Natural killer cell (primary cell): ENCODE measurements around the gene CYP27C1. TPM values are rescaled to one million over a fixed set of nuclear protein-coding genes. Genes with fewer than 3 reads are reported as not detected.

ENCODE experiments used
- ATAC-seq, 3 donors: fragments of 150-1000 bp in 2 of 3; fragments of 200-7000 bp in 1 of 3; cut with Tn5 transposase; 1 replicate in 1 of 3; 2 replicates in 2 of 3; pipeline ENCODE4 v1.10.0; 2021; ENCODE audit warnings: mild to moderate bottlenecking in 2 of 3, moderate library complexity in 2 of 3
- DNase-seq, 2 donors: peaks; one replicate each; pipeline versions ENCODE4 v3.0.0 to v3.0.0-alpha.2; 2013 to 2021; ENCODE audit warnings: mixed read lengths in 1 of 2
- H3K27ac ChIP-seq: one replicate; pipeline ENCODE4 v1.5.1; 2013; ENCODE audit warnings: mild to moderate bottlenecking, low read length
- H3K27me3 ChIP-seq: one replicate; pipeline ENCODE4 v1.6.1; 2013; ENCODE audit warnings: low read length; ENCODE audit not compliant: control insufficient read depth, insufficient read depth
- H3K36me3 ChIP-seq: one replicate; pipeline ENCODE4 v1.6.1; 2013; ENCODE audit warnings: low read length; ENCODE audit not compliant: control insufficient read depth, insufficient read depth
- H3K4me1 ChIP-seq: one replicate; pipeline ENCODE4 v1.6.1; 2013; ENCODE audit warnings: low read length; ENCODE audit not compliant: control insufficient read depth, insufficient read depth
- H3K4me3 ChIP-seq: one replicate; pipeline ENCODE4 v1.5.1; 2013; ENCODE audit warnings: low read length
- H3K9me3 ChIP-seq: one replicate; pipeline ENCODE4 v1.6.1; 2013; ENCODE audit warnings: low read length; ENCODE audit not compliant: control insufficient read depth, insufficient read depth
- H3K27ac Mint-ChIP-seq, 2 donors: one replicate each; pipeline ENCODE4 v1.8.0; 2022; ENCODE audit warnings: mild to moderate bottlenecking in 2 of 2, mixed read lengths in 2 of 2, moderate library complexity in 1 of 2
- H3K27me3 Mint-ChIP-seq, 2 donors: one replicate each; pipeline ENCODE4 v1.8.0; 2022; ENCODE audit warnings: low read depth in 2 of 2, mixed read lengths in 2 of 2
- H3K36me3 Mint-ChIP-seq: one replicate; pipeline ENCODE4 v1.8.0; 2022; ENCODE audit warnings: mixed read lengths
- H3K4me1 Mint-ChIP-seq, 2 donors: one replicate each; pipeline ENCODE4 v1.8.0; 2022; ENCODE audit warnings: mixed read lengths in 2 of 2
- H3K4me3 Mint-ChIP-seq: one replicate; pipeline ENCODE4 v1.8.0; 2022; ENCODE audit warnings: mild to moderate bottlenecking, moderate library complexity, mixed read lengths
- H3K9me3 Mint-ChIP-seq, 2 donors: one replicate each; pipeline ENCODE4 v1.8.0; 2022; ENCODE audit warnings: mixed read lengths in 2 of 2
- CTCF ChIP-seq: fragments of 200-600 bp; IDR thresholded peaks from one replicate; pipeline ENCODE4 v1.8.0; 2022; ENCODE audit warnings: antibody characterized with exemption
- WGBS: methylation state at CpG from one replicate; pipeline ENCODE4 v1.1.7; 2013; ENCODE audit warnings: missing lambda C conversion rate; ENCODE audit not compliant: insufficient coverage; 5-methylcytosine and 5-hydroxymethylcytosine counted together
- intact Hi-C: fragments of 100-400 bp; cut with micrococcal nuclease; formaldehyde crosslinking; loops from one replicate; pipeline ENCODE4 v1.14.2; 2022
- total RNA-seq, 4 donors: library from RNA; stranded (reverse); fragments of 120-200 nt in 1 of 4; gene quantifications; one replicate each; pipeline versions ENCODE4 v1.2.3 to v1.2.4, GENCODE V29; 2013 to 2022

The CYP27C1 gene
- total RNA-seq, 3 donors from 2014 or later (not counting 1 experiment from before 2014, with no cell fraction given): not detected

GRCh38 chr2:127166231-127166860, 53.8 kb downstream of the CYP27C1 start:
- WGBS: 85% methylated on average over 12 of the region's 12 CpGs
- Mint-ChIP-seq H3K27me3 (no peaks in the 10 kb centered on the region), H3K4me3 (no peak overlapping the region), H3K27ac (no peak overlapping the region), H3K9me3 (no peaks in the 10 kb centered on the region), H3K36me3 (no peaks in the 10 kb centered on the region), H3K4me1 (no peaks in the 10 kb centered on the region)
- ATAC-seq (no peak), DNase-seq (no peak)
- no peak overlapping the region for H3K27ac ChIP-seq
- peaks cover 5% of the 10 kb centered on the region for H3K4me1 ChIP-seq
- H3K9me3 ChIP-seq: no peaks in the 10 kb centered on the region
- intact Hi-C loops: no loop called here
- no peaks in the 10 kb centered on the region for H3K27me3 ChIP-seq
- H3K4me3 ChIP-seq: no peak overlapping the region
- no peak for TF ChIP-seq CTCF
- no peaks in the 10 kb centered on the region for H3K36me3 ChIP-seq

DNA sequence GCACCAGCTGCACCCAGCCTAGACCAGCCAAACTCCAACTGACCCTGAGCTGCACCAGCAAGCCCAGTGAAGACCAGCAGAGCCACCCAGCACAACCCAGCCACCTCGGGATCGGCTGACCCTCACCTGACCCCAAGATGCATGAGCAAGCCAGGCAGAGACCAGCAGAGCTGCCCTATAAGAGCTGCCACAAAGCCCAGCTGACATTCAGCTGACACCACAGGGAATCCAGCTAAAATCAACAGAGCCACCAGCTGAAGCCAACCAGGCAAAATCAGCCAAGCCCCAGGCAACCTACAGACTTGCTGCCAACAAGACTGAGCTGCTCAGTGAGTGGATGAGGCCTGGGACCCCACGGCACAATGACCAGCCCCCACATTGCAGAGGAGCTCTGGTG, 54.6 kb downstream of the CYP27C1 start:
- Histone ChIP-seq H3K27me3 (no peaks in the 10 kb centered on the region), H3K27ac (no peak overlapping the region), H3K4me3 (no peak overlapping the region), H3K36me3 (no peaks in the 10 kb centered on the region), H3K4me1 (no peaks in the 10 kb centered on the region), H3K9me3 (no peaks in the 10 kb centered on the region)
- Mint-ChIP-seq H3K27me3 (no peaks in the 10 kb centered on the region), H3K9me3 (no peaks in the 10 kb centered on the region), H3K36me3 (no peaks in the 10 kb centered on the region), H3K4me1 (no peaks in the 10 kb centered on the region), H3K27ac (no peak overlapping the region), H3K4me3 (no peak overlapping the region)
- TF ChIP-seq CTCF: no peak
- 84% methylated on average over 3 of the region's 3 CpGs for WGBS
- no peak for ATAC-seq
- no peak for DNase-seq
- intact Hi-C loops: no loop called here

DNA sequence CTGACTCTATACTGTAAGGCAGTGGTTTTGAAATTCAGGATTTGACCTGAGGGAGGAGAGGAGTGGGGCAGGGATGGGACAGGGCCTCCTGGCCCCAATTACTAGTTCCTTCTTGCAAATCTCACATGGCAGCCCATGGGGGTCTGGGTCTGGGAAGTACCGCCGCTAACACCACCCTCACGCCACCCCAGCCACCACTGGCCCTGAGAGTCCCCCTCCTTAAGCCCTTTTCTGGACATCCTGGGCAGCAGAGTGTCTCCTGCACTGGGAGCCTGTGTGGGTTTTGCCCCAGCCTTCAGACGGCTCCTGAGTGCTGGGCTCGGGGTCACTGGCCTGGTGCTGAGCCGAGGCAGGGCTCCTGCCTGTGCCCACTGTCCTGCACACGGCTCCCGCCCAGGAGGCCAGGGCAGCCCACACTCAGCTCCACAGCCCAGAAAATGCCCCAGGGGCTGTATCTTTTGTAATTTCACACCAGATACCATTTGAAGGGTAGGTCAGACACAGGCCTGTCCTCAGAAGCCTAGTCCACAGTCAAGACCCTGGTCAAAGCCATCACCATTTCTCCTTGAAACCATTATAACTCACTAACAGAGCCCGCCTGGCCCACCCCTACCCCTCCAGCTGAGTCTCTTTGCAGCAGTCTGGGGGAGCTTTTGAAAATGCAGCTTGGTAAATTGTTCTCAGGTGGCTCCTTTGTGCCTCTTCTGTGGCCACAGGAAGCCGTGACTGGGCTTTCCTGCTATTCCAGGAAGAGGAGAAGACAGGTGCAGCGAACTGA, 55.1 kb downstream of the CYP27C1 start:
- Mint-ChIP-seq H3K27ac (no peak overlapping the region), H3K4me3 (no peak overlapping the region), H3K9me3 (no peaks in the 10 kb centered on the region), H3K4me1 (no peaks in the 10 kb centered on the region), H3K27me3 (no peaks in the 10 kb centered on the region), H3K36me3 (no peaks in the 10 kb centered on the region)
- no peaks in the 10 kb centered on the region for H3K9me3 ChIP-seq
- no peak overlapping the region for H3K27ac ChIP-seq
- H3K27me3 ChIP-seq: no peaks in the 10 kb centered on the region
- no peaks in the 10 kb centered on the region for H3K36me3 ChIP-seq
- no peak for ATAC-seq
- no peaks in the 10 kb centered on the region for H3K4me1 ChIP-seq
- no peak for TF ChIP-seq CTCF
- WGBS: 82% methylated on average over 11 of the region's 11 CpGs
- no peak for DNase-seq
- H3K4me3 ChIP-seq: no peak overlapping the region
- intact Hi-C loops: no loop called here
